GM12892 (cell line): ENCODE results near the gene KCNJ6.

Experiments
- POLR2A ChIP-seq: IDR thresholded peaks from 2 replicates; pipeline ENCODE4 v1.6.1; 2011; ENCODE audit warnings: low read depth, low read length, control low read depth
- POLR2AphosphoS5 ChIP-seq: IDR thresholded peaks from 2 replicates; pipeline ENCODE4 v1.6.1; 2011; ENCODE audit warnings: low read depth, low read length, control low read depth
- TAF1 ChIP-seq: IDR thresholded peaks from 2 replicates; pipeline ENCODE4 v1.6.1; 2011; ENCODE audit warnings: low read depth, mild to moderate bottlenecking, control low read depth, low read length, borderline replicate concordance

DNA sequence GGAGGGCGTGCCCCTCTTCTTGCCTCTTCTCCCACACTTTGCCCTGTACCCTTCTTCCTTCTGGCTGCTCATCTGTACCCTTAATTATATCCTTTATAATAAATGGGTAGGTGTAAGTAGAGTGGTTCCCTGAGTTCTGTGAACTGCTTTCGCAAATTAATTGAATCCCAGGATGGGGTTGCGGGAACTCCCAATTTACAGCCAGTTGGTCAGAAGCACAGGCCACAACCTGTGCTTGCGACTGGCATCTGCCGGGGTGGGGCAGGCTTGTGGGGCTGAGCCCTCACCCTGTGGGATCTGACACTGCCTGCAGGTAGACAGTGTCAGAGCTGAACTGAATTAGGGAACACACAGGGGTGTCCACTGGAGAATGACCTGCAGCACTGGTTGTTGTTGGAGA is 244.9 kb downstream of the KCNJ6 start:
- TF ChIP-seq POLR2AphosphoS5: no peak
- no peak for TF ChIP-seq POLR2A
- TF ChIP-seq TAF1: no peak
